GM19467 (cell line): ENCODE measurements around the gene DHRS12.
A peak's percentile ranks its signal among the peaks of the same experiment; 100 is the strongest.

ENCODE experiments used
- ATAC-seq: cut with Tn5 transposase; IDR thresholded peaks from one replicate; pipeline ENCODE4 v1.9.1; 2021; ENCODE audit warnings: mild to moderate bottlenecking, moderate library complexity; ENCODE audit not compliant: unreplicated experiment

Gene DHRS12, protein sequence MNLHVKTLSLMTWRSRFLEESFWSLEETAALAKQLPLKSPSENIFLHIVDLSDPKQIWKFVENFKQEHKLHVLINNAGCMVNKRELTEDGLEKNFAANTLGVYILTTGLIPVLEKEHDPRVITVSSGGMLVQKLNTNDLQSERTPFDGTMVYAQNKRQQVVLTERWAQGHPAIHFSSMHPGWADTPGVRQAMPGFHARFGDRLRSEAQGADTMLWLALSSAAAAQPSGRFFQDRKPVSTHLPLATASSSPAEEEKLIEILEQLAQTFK

DNA sequence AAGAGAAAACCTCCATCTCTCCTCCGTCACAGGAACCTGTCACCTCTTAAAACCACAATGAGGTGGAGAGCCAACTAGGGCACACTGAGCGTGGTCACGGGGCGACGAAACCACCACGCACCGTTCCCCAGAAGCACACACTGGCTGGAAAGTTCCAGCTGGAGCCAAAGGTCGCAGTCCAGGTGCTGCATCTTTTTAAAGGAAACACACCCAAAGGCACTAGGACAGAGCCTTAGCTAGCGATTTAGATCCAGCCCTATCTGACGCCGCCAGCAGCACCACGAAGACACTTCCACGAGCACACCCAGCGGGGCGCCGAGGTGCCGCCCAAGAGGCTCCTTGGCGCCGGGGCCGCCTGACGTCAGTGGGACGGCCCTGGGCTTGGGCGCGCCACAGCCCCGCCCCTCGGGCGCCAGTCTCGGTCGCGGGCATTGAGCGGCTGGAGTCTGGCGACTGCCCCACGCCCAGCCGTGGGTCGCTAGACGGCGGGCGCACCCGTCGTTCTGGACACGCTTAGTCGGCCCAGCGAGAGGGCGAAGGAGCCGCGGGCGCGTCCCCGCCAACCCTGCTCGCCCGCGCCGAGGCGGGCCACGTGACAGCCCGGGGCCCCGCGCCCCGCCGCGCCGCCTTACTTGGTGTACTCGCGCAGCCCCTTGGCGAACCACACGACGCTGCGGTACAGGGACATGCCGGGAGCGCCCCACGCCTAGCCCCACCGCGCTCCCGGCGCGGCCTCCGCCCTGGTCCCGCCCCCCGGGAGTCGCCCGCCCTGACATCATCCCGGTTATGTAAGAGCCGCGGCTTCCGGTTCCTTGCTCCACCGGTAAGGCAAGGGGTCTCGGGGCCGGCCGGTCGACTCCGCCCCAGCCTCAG lies at the start of gene DHRS12:
TSS of gene DHRS12 (minus strand) at position 742 of the 873 bp plus-strand sequence. CDS start 4,504 bp downstream, outside the sequence.
- peak; percentile 81 for ATAC-seq

DNA sequence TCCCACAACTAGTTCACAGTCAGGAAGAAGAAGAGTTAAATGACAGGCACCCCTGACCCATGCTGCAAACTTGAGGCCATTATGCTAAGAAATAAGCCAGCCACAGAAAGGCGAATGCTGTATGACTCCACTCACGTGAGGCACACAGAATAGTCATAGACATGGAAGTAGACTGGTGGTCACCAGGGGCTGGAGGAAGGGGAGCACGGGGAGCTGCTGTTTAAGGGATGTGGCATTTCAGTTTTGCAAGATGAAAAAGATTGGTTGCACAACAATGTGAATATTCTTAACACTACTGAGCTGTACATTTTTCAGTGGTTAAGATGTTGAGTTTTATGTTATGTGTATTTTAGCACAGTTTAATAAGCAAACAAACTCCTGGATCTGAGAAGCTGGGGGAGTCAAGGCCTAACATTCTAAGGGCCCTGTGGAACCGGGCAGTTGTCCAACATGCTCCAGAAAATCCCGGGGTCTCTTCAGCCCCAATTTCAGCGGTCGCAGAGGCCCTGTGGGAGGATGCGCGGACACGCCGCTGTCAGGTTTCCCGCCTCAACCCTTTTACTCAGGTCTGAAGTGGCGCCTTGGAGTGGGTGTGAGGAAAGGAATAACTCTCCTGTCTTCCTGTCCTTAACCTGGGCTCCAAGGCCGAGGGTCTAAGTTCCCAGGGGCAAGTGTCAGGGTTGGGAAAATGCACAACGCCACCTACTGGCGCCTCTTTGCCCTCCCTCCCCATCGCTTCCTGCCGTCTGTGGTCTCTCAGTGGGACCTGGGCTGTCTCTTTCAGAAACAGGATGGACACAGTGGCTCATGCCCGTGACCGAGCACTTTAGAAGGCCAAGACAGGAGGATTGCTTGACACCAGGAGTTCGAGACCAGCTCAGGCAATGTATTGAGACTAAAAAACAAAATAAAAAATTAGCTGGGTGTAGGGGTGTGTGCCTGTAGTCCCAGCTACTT lies 45.5 kb upstream of the DHRS12 start:
- ATAC-seq = no peak

- ATAC-seq = no peak
Observed at GRCh38 chr13:51848674-51849073, 44.7 kb upstream of the DHRS12 start.

- no peak for ATAC-seq
Observed at GRCh38 chr13:51846756-51847155, 42.8 kb upstream of the DHRS12 start.

- ATAC-seq = no peak
Observed at GRCh38 chr13:51845574-51846318, 41.8 kb upstream of the DHRS12 start.

DNA sequence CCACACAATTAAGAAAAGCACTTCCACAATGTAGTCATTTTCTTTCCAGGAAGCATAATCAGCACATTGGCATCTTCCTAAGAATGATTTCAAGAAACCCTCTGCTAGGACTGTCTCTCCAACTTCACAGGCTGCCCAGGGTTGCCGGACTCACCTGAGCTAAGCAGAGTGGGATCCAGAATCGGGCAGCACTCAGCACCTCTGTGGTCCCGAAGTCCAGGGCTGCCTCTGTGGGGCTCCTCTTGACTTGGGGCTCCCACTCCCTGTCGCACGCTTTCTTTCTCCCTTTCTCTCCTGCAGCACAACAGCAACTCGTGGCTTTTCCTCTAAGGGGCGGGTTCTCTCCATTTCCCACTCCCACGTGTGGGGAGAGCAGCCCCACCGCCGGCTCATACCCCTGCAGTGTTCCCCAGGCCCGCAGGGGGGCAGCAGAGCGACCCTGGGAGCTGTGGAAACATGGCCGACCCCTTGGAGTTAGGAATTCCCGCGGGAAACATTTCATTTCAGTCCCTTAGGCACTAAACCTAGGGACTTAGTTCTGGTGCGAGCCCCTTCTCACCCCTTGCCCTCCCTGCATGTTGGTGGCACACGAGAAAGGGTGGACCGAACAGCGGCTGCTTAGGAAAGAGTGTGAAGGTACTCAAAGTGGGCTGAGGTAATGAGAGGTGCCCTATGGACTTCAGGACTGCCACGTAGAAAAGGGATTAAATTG lies 41.1 kb upstream of the DHRS12 start, which contains the start of gene TMEM272:
TSS of gene TMEM272 (minus strand) at position 316 of the 712 bp plus-strand sequence. CDS start 6,647 bp downstream, outside the sequence.
- ATAC-seq = no peak

DNA sequence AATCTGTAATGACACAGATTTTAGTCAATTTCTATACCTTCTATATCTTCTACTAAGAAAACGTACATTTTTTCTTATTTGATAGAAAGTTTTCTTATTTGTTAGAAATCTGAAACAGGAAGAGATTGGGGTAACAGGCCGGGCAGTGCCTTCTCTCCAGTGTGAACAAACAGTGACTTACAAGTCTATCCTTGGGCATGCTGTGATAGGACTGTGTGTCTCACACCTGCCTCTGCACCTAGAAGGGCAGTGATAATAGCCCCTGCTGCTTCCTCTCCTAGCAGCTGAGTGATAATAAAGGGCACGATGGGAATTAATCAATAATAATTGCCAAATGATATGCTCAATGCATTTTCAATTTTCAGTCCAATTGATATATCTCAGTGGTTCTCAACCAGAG lies 39.6 kb upstream of the DHRS12 start:
- no peak for ATAC-seq

GRCh38 chr13:51841732-51842131 lies 37.8 kb upstream of the DHRS12 start:
- ATAC-seq = no peak

DNA sequence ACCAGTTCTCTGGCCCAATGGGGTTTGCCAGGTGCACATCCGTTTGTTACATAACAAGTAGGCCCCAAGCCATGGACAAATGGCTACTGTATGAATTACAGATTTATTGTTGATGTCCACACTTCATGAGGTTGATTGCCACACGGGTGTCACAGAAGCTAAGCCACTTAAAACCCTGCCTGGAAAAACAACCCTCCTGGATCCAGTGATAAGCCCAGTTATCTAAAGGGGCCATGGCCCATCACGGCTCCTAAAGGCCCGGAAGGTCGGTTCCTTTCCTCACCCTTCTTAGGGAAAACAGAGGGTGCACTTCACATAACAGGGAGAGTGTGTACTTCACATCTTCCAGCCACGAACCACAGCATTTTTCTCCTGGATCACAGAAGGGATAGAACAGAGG lies 37.0 kb upstream of the DHRS12 start:
- ATAC-seq = no peak

- no peak for ATAC-seq
Observed at GRCh38 chr13:51839711-51840540, 36.0 kb upstream of the DHRS12 start.

DNA sequence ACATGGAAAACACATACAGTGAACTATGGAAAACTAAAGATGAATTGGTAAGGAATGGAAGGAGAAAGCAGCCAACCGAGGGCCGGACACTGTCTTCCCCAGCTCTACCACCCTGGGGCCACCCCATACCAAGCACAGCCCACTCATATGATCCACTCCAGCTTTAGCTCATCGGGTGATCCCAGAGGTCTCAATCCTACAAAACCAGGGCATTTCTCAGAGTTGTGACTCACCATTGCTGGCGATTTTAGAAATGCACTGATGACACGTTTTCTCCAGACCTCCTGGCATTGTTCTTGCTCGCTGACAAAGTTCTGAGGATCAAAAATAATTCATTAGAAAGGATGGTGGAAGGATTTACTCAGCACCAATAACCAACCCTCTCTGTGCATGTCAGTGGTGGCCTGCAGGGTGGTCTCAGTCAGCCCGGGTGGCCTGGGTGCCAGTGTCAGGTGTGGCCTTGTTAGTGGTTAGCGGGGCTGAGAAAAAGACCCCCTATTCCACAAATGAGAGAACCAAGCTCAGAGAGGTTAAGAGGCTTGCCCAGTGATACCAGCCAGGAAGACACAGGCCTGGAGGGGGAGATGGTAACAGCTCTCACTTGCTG lies 34.4 kb upstream of the DHRS12 start:
- ATAC-seq = no peak

DNA sequence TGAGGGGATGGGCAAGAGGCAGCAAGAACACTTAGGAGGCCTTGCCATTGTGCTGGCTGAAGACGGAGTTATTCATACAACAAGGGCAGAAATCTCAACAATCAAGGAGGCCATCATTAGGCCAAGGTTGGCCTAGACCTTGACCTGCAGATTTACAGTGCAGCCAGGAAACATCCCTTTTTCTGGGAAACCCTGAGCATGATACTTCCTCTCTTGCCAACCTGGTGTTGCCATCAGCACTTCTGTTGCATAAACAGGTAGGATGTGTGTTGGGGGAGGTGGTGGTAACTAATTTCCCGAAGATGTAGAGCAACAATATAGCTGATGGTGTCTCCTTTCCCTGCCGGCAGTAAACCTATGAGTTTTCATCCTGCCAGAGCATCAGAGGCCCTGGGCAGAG lies 33.1 kb upstream of the DHRS12 start:
- ATAC-seq = no peak

DNA sequence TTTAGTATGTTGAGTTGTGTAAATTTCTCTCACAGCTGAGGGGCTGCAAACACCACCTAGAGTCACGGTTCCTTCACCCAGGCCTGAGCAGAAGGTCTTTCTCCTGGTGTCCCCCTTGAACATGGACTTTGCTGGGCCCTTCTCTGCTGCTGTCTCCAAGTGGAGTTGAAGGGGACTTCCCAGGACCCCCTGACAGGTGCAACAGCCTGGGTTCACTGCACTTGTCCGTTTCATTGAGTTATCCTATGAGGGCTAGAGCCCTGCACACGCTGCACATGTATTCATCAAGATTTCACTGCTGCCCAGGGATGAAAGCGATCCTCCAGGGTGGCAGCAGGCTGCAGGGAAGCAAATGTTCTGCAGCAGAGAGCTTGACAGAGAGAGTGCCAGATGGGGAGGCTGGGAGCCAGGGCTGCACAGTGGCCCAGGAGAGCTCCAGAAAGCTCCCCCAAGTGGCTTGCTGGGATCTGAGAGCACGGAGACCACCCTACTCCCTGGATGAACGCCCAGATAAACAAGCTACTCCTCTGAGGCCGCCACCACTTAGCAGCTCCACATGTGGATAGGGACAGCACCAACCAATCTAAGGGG lies 30.7 kb upstream of the DHRS12 start:
- no peak for ATAC-seq

- ATAC-seq = no peak
Observed at GRCh38 chr13:51833980-51834379, 30.0 kb upstream of the DHRS12 start.

GRCh38 chr13:51832471-51833152 lies 28.6 kb upstream of the DHRS12 start:
- ATAC-seq = peak; percentile 59

DNA sequence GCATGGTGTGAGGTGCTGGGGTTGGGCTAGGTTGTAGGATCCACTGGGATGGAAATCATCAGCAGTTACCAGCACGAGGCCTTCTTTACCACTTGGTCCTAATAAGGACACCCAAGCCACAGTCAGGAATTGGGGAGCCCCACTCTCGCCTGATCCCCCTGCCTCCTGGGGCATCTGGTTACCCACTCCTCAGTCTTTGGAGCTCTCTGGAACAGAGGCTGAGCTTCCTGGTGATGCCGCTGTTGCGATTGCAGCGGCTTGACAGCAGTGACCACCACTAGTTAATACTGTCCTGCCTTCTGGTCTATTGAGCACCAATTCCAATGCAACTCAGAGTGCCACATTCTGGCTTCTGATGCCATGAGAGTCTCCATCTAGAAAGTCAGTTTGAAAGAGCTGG lies 27.6 kb upstream of the DHRS12 start:
- ATAC-seq = no peak

GRCh38 chr13:51829568-51829899 lies 25.6 kb upstream of the DHRS12 start:
- ATAC-seq = no peak
